ENCODE data around the gene EXOC6.
A peak's percentile ranks its signal among the peaks of the same experiment; 100 is the strongest.
"Not testable (repeated sequence)": the region's sequence is repeated elsewhere in the genome, so short reads cannot be mapped to it uniquely, and the experiment has no call there.

Gene EXOC6

GRCh38 chr10:92946491-92946890 is 98.2 kb downstream of the EXOC6 start:
- Histone ChIP-seq H3K36me3 (ENCODE audit: control insufficient read depth in 2 of 2, insufficient read depth in 1 of 2, low read length in 2 of 2) (peaks cover 12 to 23% of the 10 kb centered on the region in 2 experiments), H3K27ac (ENCODE audit: extremely low read depth, low read depth, low read length) (no peak overlapping the region), H3K4me3 (ENCODE audit: low read depth, low read length) (no peak overlapping the region), H3K9me3 (ENCODE audit: control insufficient read depth, insufficient read depth, low read depth, low read length) (no peaks in the 10 kb centered on the region), H3K4me1 (ENCODE audit: control insufficient read depth, insufficient read depth, low read length) (no peaks in the 10 kb centered on the region)
- no peak for TF ChIP-seq ZNF433 (tag by site-specific recombination; IDR thresholded peaks at IDR 0.05; ENCODE audit: low read depth)
- no peak for TF ChIP-seq ZNF510 (tag by site-specific recombination; IDR thresholded peaks at IDR 0.05; ENCODE audit: insufficient replicate concordance)
- no peak for TF ChIP-seq ZNF561 (tag by site-specific recombination; IDR thresholded peaks at IDR 0.05; ENCODE audit: borderline replicate concordance)
- POLR2A ChIA-PET = no interaction called here
- CTCF ChIA-PET = interaction anchor here (0.6 kb wide), 1 partner anchor 55 kb away, joined by 4 read pairs; no protein-coding TSS in a partner anchor

- H3K36me3 ChIP-seq (ENCODE audit: control insufficient read depth in 2 of 2, insufficient read depth in 1 of 2, low read length in 2 of 2) = peaks cover 12 to 18% of the 10 kb centered on the region in 2 experiments
- CTCF ChIA-PET = interaction anchor here (0.7 kb wide), 1 partner anchor 12 kb away, joined by 3 read pairs; no protein-coding TSS in a partner anchor
- TF ChIP-seq ZNF146 (tag by site-specific recombination; IDR thresholded peaks at IDR 0.05) = peak; percentile 82
- H3K4me3 ChIP-seq (ENCODE audit: low read depth, low read length); H3K9me3 ChIP-seq (ENCODE audit: control insufficient read depth, insufficient read depth, low read depth, low read length); H3K27ac ChIP-seq (ENCODE audit: extremely low read depth, low read depth, low read length); H3K4me1 ChIP-seq (ENCODE audit: control insufficient read depth, insufficient read depth, low read length); POLR2A ChIA-PET: not testable (repeated sequence)
These were observed 104.3 kb downstream of the EXOC6 start for GRCh38 chr10:92952573-92952972.

- ChIA-PET CTCF (interaction anchor here (0.5 to 4.2 kb wide), 2 partner anchors 8 to 53 kb away, joined by 6 to 29 read pairs; no protein-coding TSS in a partner anchor), POLR2A (no interaction called here)
- H3K36me3 ChIP-seq (ENCODE audit: control insufficient read depth in 2 of 2, insufficient read depth in 1 of 2, low read length in 2 of 2) = peaks cover 8 to 18% of the 10 kb centered on the region in 2 experiments
- H3K27ac ChIP-seq (ENCODE audit: extremely low read depth, low read depth, low read length) = no peak overlapping the region
- no peaks in the 10 kb centered on the region for H3K9me3 ChIP-seq (ENCODE audit: control insufficient read depth, insufficient read depth, low read depth, low read length)
- H3K4me3 ChIP-seq (ENCODE audit: low read depth, low read length) = no peak overlapping the region
- H3K4me1 ChIP-seq (ENCODE audit: control insufficient read depth, insufficient read depth, low read length) = no peaks in the 10 kb centered on the region
- TF ChIP-seq SCRT1 (tag by site-specific recombination; IDR thresholded peaks at IDR 0.05; ENCODE audit: borderline replicate concordance) (no peak), ZNF521 (tag by site-specific recombination; IDR thresholded peaks at IDR 0.05) (no peak), ZNF350 (tag by site-specific recombination; IDR thresholded peaks at IDR 0.05) (no peak), ZNF394 (tag by site-specific recombination; IDR thresholded peaks at IDR 0.05; ENCODE audit: borderline replicate concordance) (no peak), ZSCAN5A (tag by site-specific recombination; IDR thresholded peaks at IDR 0.05) (no peak), ZNF148 (tag by site-specific recombination; IDR thresholded peaks at IDR 0.05; ENCODE audit: borderline replicate concordance) (no peak), FEZF1 (tag by site-specific recombination; IDR thresholded peaks at IDR 0.05) (no peak), ZNF768 (tag by site-specific recombination; IDR thresholded peaks at IDR 0.05) (no peak), ZNF112 (tag by site-specific recombination; IDR thresholded peaks at IDR 0.05) (no peak), ZNF311 (tag by site-specific recombination; IDR thresholded peaks at IDR 0.05; ENCODE audit: borderline replicate concordance) (no peak), ZNF664 (tag by site-specific recombination; IDR thresholded peaks at IDR 0.05) (no peak), CTCF (tag by site-specific recombination; IDR thresholded peaks at IDR 0.05) (no peak), ZNF610 (tag by site-specific recombination; IDR thresholded peaks at IDR 0.05; ENCODE audit: borderline replicate concordance) (no peak), ZNF157 (tag by site-specific recombination; IDR thresholded peaks at IDR 0.05) (no peak)
- TF ChIP-seq, protein P1, sequence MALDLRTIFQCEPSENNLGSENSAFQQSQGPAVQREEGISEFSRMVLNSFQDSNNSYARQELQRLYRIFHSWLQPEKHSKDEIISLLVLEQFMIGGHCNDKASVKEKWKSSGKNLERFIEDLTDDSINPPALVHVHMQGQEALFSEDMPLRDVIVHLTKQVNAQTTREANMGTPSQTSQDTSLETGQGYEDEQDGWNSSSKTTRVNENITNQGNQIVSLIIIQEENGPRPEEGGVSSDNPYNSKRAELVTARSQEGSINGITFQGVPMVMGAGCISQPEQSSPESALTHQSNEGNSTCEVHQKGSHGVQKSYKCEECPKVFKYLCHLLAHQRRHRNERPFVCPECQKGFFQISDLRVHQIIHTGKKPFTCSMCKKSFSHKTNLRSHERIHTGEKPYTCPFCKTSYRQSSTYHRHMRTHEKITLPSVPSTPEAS (tag by site-specific recombination; IDR thresholded peaks at IDR 0.05) = no peak
- TF ChIP-seq, protein P2, sequence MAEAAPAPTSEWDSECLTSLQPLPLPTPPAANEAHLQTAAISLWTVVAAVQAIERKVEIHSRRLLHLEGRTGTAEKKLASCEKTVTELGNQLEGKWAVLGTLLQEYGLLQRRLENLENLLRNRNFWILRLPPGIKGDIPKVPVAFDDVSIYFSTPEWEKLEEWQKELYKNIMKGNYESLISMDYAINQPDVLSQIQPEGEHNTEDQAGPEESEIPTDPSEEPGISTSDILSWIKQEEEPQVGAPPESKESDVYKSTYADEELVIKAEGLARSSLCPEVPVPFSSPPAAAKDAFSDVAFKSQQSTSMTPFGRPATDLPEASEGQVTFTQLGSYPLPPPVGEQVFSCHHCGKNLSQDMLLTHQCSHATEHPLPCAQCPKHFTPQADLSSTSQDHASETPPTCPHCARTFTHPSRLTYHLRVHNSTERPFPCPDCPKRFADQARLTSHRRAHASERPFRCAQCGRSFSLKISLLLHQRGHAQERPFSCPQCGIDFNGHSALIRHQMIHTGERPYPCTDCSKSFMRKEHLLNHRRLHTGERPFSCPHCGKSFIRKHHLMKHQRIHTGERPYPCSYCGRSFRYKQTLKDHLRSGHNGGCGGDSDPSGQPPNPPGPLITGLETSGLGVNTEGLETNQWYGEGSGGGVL (tag by site-specific recombination; IDR thresholded peaks at IDR 0.05) = no peak
These were observed 109.1 kb downstream of the EXOC6 start for GRCh38 chr10:92957223-92958010.

Data from HEK293 (cell line).